ENCODE data around the gene PTGDS.

- TF ChIP-seq EP300 (IDR thresholded peaks at IDR 0.05) (no peak), POLR2A (IDR thresholded peaks at IDR 0.05) (no peak)
These were observed 24.7 kb downstream of the PTGDS start for GRCh38 chr9:137001857-137002645.

Data from suprapubic skin (tissue), 2 donors.